OCI-LY7 (cell line): Measurements from ENCODE around the gene INO80D. TPM values are rescaled to one million over a fixed set of nuclear protein-coding genes. Genes with fewer than 3 reads are reported as not detected.

Source experiments
- BruUV-seq: library from RNA; stranded (reverse); fragments of 400-500 nt; replicated peaks from 2 replicates; lab custom pipeline; 2021; lab: Mats Ljungman, UMichigan
- CTCF ChIA-PET: fragments of 300-600 bp; sonication (Branson Sonifier 250); formaldehyde crosslinking; loops from one replicate; lab custom pipeline; 2022; ENCODE audit warnings: antibody characterized with exemption; ENCODE audit not compliant: unreplicated experiment; lab: Charles Lee
- POLR2A ChIA-PET: fragments of 300-600 bp; sonication (Branson Sonifier 250); formaldehyde crosslinking; loops from one replicate; lab custom pipeline; 2022; ENCODE audit warnings: antibody characterized with exemption; lab: Charles Lee
- DNase-seq: peaks from one replicate; pipeline ENCODE4 v3.0.0-alpha.2; 2015; ENCODE audit warnings: low spot score
- H2AFZ ChIP-seq: fragments of 200-600 bp; sonication (generic), shearing (Covaris generic); 2 replicates; pipeline ENCODE4 v1.6.1; 2014; ENCODE audit warnings: mild to moderate bottlenecking, antibody characterized with exemption, low read length, moderate library complexity
- H3K27ac ChIP-seq: fragments of 200-600 bp; sonication (generic); 2 replicates; pipeline ENCODE4 v1.5.1; 2014; ENCODE audit warnings: mixed run types, low read depth, mild to moderate bottlenecking, moderate library complexity, low read length, inconsistent platforms; ENCODE audit not compliant: poor library complexity, severe bottlenecking
- H3K36me3 ChIP-seq: fragments of 200-600 bp; sonication (generic); 2 replicates; pipeline ENCODE4 v1.6.1; 2014; ENCODE audit warnings: mild to moderate bottlenecking, antibody characterized with exemption, low read length, moderate library complexity, mixed read lengths; ENCODE audit not compliant: insufficient read depth
- H3K4me1 ChIP-seq: fragments of 200-600 bp; sonication (generic); 2 replicates; pipeline ENCODE4 v1.5.1; 2014; ENCODE audit warnings: mild to moderate bottlenecking, low read length; ENCODE audit not compliant: insufficient read depth, poor library complexity, severe bottlenecking
- H3K4me2 ChIP-seq: fragments of 200-600 bp; sonication (generic); 2 replicates; pipeline ENCODE4 v1.6.1; 2014; ENCODE audit warnings: mild to moderate bottlenecking, low read length
- H3K4me3 ChIP-seq: fragments of 200-600 bp; sonication (generic); 2 replicates; pipeline ENCODE4 v1.5.1; 2014; ENCODE audit warnings: mild to moderate bottlenecking, low read depth, low read length; ENCODE audit not compliant: poor library complexity, severe bottlenecking
- H3K79me2 ChIP-seq: fragments of 200-600 bp; sonication (generic); 2 replicates; pipeline ENCODE4 v1.6.1; 2016; ENCODE audit warnings: low read depth, mild to moderate bottlenecking, low read length, moderate library complexity, mixed read lengths; ENCODE audit not compliant: insufficient read depth
- H3K9me2 ChIP-seq: fragments of 200-600 bp; sonication (generic); 2 replicates; pipeline ENCODE4 v1.6.1; 2016; ENCODE audit warnings: mild to moderate bottlenecking, low read length, mixed read lengths; ENCODE audit not compliant: insufficient read depth
- H3K9me3 ChIP-seq: fragments of 200-600 bp; sonication (generic); 2 replicates; pipeline ENCODE4 v1.6.1; 2014; ENCODE audit warnings: mild to moderate bottlenecking, mixed run types, low read length, mixed read lengths
- H4K20me1 ChIP-seq: fragments of 200-600 bp; sonication (generic); 2 replicates; pipeline ENCODE4 v1.6.1; 2014; ENCODE audit warnings: mild to moderate bottlenecking, antibody characterized with exemption, low read length, moderate library complexity, mixed read lengths; ENCODE audit not compliant: insufficient read depth
- CTCF ChIP-seq: fragments of 200-600 bp; sonication (generic); conservative IDR thresholded peaks from 2 replicates; pipeline ENCODE4 v1.5.1; 2014; ENCODE audit warnings: mild to moderate bottlenecking, antibody characterized with exemption, low read length, moderate library complexity, mixed read lengths
- EZH2phosphoT487 ChIP-seq: fragments of 200-600 bp; sonication (generic); IDR thresholded peaks from 2 replicates; pipeline ENCODE4 v1.6.1; 2018; ENCODE audit warnings: low read depth, borderline replicate concordance, mild to moderate bottlenecking, mixed run types, antibody characterized with exemption, low read length, moderate library complexity, mixed read lengths
- intact Hi-C: fragments of 100-400 bp; cut with micrococcal nuclease; formaldehyde crosslinking; loops from one replicate; pipeline ENCODE4 v1.10.0; 2022; ENCODE audit not compliant: unreplicated experiment
- total RNA-seq, 2 experiments: library from RNA; depleted of rRNA in 1 of 2; stranded (reverse); fragments of >200 nt in 1 of 2; shearing (Covaris generic) in 1 of 2; gene quantifications; 2 replicates each; pipeline ENCODE4 v1.2.3, GENCODE V29; 2014 to 2022

The INO80D gene
- total RNA-seq, 2 experiments from 2014 or later = 14.2 to 21.6 TPM

- TF ChIP-seq EZH2phosphoT487 (no peak), CTCF (no peak)
- Histone ChIP-seq H3K4me1 (no peaks in the 10 kb centered on the region), H3K9me3 (no peaks in the 10 kb centered on the region), H3K4me2 (no peak overlapping the region), H3K4me3 (no peak overlapping the region), H3K79me2 (peaks cover 31% of the 10 kb centered on the region), H3K9me2 (no peaks in the 10 kb centered on the region), H3K36me3 (peaks cover 46% of the 10 kb centered on the region), H3K27ac (no peak overlapping the region), H4K20me1 (no peaks in the 10 kb centered on the region; the same call in 1 of the 2 replicates), H2AFZ (no peak overlapping the region)
- BruUV-seq = no TSS peak
- no peak for DNase-seq
- ChIA-PET POLR2A (no interaction called here), CTCF (no interaction called here)
- intact Hi-C loops = no loop called here
Observed at GRCh38 chr2:206062724-206063123, 23.2 kb downstream of the INO80D start.

- Histone ChIP-seq H3K4me2 (no peak overlapping the region), H3K4me3 (no peak overlapping the region), H3K9me3 (no peaks in the 10 kb centered on the region), H3K4me1 (peaks cover 10% of the 10 kb centered on the region), H3K27ac (no peak overlapping the region), H4K20me1 (no peaks in the 10 kb centered on the region), H3K79me2 (peaks cover 27% of the 10 kb centered on the region), H3K9me2 (no peaks in the 10 kb centered on the region), H3K36me3 (peaks cover 59% of the 10 kb centered on the region), H2AFZ (no peak overlapping the region)
- BruUV-seq = TSS peak; percentile 69
- intact Hi-C loops = no loop called here
- no peak for TF ChIP-seq CTCF
- TF ChIP-seq EZH2phosphoT487 = no peak
- ChIA-PET POLR2A (interaction anchor here (0.6 kb wide), 1 partner anchor 28 kb away, joined by 4 read pairs; no protein-coding TSS in a partner anchor), CTCF (no interaction called here)
- DNase-seq = no peak
Observed at GRCh38 chr2:206056286-206056685, 29.7 kb downstream of the INO80D start.

DNA sequence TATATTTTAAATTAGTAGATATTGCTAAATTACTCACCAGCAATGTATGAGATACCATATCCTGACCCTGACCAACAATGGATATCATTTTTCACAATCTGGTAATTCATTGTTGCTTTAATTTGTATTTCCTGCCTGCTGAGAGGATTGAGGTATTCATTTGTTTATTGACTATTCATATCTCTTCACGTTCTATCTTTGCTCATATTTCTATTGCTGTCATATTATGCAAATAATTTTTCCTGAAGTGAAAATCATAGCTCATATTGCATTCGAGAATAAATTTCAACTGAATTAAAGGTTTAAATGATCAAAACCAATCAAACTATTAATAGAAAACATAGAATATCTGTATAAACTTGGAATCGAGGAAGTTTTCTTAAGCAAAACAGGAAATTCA, 31.0 kb downstream of the INO80D start:
- peaks cover 10% of the 10 kb centered on the region for H3K4me1 ChIP-seq
- no peak for DNase-seq
- no peak overlapping the region for H3K4me3 ChIP-seq
- no peak overlapping the region for H3K27ac ChIP-seq
- H3K79me2 ChIP-seq = peaks cover 30% of the 10 kb centered on the region
- intact Hi-C loops = no loop called here
- no peaks in the 10 kb centered on the region for H3K9me2 ChIP-seq
- H3K4me2 ChIP-seq = 0 out of 2 replicates have a peak overlapping the region, but pooled peaks have one; percentile 5
- TF ChIP-seq EZH2phosphoT487 (no peak), CTCF (no peak)
- no peaks in the 10 kb centered on the region for H3K9me3 ChIP-seq
- CTCF ChIA-PET = no interaction called here
- POLR2A ChIA-PET = interaction anchor here (1.9 kb wide), 1 partner anchor 10 kb away, joined by 6 read pairs; no protein-coding TSS in a partner anchor
- no TSS peak for BruUV-seq
- no peaks in the 10 kb centered on the region for H4K20me1 ChIP-seq
- peaks cover 57% of the 10 kb centered on the region for H3K36me3 ChIP-seq
- H2AFZ ChIP-seq = no peak overlapping the region
